ENCODE measurements around the gene TRPM6. TPM values are rescaled to one million over a fixed set of nuclear protein-coding genes. Genes with fewer than 3 reads are reported as not detected.

Gene TRPM6
- total RNA-seq, 1 donor, result under 0.01 TPM

DNA sequence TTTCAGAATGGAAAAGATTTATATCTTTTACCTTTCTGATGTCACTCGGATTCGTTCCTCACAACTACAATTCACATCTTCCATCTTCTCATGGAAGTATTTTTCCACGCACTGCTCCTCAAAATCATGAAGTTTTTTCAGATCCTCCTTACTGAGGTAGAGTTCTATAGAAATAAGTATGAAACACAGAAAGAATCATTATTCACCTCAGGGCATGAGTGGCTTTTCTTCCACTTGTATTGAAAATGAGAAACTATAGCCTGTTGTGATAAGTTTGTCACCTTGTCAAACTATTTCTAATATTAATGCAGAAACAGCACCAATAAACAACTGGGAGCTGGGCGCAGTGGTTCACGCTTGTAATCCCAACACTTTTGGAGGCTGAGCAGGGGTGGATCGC, 116.0 kb downstream of the TRPM6 start:
- Histone ChIP-seq H3K27me3 (ENCODE audit: insufficient read depth, low read length) (no peaks in the 10 kb centered on the region), H3K4me2 (ENCODE audit: insufficient read depth, low read length) (no peak overlapping the region), H4K20me1 (ENCODE audit: insufficient read depth, low read length) (no peaks in the 10 kb centered on the region), H3K4me3 (ENCODE audit: insufficient read depth, low read length) (no peak overlapping the region), H2AFZ (ENCODE audit: low read length) (no peak overlapping the region), H3K4me1 (ENCODE audit: insufficient read depth, low read length) (no peaks in the 10 kb centered on the region), H3K9me3 (ENCODE audit: low read depth, low read length) (no peaks in the 10 kb centered on the region), H3K36me3 (ENCODE audit: insufficient read depth, low read length) (no peaks in the 10 kb centered on the region), H3K27ac (ENCODE audit: low read depth, low read length) (no peak overlapping the region), H3K79me2 (ENCODE audit: insufficient read depth, low read length) (no peaks in the 10 kb centered on the region)
- DNase-seq (ENCODE audit: insufficient read length, low spot score, missing footprints), result no peak
- TF ChIP-seq, protein P1, sequence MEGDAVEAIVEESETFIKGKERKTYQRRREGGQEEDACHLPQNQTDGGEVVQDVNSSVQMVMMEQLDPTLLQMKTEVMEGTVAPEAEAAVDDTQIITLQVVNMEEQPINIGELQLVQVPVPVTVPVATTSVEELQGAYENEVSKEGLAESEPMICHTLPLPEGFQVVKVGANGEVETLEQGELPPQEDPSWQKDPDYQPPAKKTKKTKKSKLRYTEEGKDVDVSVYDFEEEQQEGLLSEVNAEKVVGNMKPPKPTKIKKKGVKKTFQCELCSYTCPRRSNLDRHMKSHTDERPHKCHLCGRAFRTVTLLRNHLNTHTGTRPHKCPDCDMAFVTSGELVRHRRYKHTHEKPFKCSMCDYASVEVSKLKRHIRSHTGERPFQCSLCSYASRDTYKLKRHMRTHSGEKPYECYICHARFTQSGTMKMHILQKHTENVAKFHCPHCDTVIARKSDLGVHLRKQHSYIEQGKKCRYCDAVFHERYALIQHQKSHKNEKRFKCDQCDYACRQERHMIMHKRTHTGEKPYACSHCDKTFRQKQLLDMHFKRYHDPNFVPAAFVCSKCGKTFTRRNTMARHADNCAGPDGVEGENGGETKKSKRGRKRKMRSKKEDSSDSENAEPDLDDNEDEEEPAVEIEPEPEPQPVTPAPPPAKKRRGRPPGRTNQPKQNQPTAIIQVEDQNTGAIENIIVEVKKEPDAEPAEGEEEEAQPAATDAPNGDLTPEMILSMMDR (IDR thresholded peaks at IDR 0.05; ENCODE audit: extremely low read depth, low read depth, low read length), result no peak

DNA sequence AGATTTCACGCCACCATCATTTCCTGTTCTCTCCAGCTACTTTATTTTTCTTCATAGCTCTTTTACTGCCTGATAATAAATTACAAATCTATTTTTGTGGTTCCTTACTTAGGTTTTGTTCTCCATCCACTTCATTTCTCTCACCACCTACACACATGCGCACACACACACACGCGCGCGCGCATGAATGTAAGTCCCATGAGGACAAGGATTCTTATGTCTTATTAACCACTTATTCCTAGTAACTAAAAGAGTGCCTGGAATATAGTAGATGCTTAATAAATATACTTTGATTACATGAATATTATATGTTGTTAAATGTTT, 116.5 kb downstream of the TRPM6 start:
- Histone ChIP-seq H3K4me2 (ENCODE audit: insufficient read depth, low read length) (no peak overlapping the region), H3K36me3 (ENCODE audit: insufficient read depth, low read length) (no peaks in the 10 kb centered on the region), H3K27ac (ENCODE audit: low read depth, low read length) (no peak overlapping the region), H2AFZ (ENCODE audit: low read length) (peak overlapping the region; percentile 33), H3K9me3 (ENCODE audit: low read depth, low read length) (no peaks in the 10 kb centered on the region), H3K4me3 (ENCODE audit: insufficient read depth, low read length) (no peak overlapping the region), H3K79me2 (ENCODE audit: insufficient read depth, low read length) (no peaks in the 10 kb centered on the region), H4K20me1 (ENCODE audit: insufficient read depth, low read length) (no peaks in the 10 kb centered on the region), H3K27me3 (ENCODE audit: insufficient read depth, low read length) (no peaks in the 10 kb centered on the region), H3K4me1 (ENCODE audit: insufficient read depth, low read length) (no peaks in the 10 kb centered on the region)
- DNase-seq (ENCODE audit: insufficient read length, low spot score, missing footprints), result no peak
- TF ChIP-seq, protein P1 (IDR thresholded peaks at IDR 0.05; ENCODE audit: extremely low read depth, low read depth, low read length), result no peak

DNA sequence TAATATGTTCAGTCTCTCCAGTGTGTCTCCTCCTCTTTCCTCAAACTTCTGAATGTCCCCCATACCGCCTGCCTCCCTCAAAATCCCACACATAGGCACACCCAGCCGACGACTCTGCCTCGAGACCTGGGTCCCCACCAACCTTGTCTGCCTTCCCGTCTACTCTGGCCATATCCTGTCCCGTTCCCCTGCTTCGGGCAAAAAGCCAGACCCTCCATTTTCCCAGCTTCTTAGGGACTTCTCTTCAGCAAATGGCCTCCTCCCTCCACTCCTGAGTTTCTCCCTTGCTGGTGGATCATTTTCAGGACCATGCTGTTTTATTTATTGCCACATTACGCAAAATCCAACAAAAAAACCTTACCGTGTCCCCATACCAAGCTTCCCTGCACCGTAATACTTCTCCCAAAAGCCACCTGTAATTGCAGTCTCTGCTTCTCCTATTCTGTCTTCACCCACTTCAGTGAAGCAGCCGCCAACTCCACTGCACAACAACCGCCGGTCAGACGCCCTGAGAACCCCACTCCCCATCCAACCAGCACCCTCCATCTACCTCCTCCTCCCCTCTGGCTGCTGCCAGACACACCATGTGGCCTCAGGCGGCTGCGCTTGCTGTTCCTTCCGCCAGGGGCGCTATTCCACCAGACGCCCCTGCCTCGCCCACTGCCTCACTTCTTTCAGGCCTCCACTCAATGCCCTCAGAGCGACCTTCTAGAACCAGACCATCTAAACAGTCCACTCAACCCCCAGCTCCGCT, 117.0 kb downstream of the TRPM6 start:
- Histone ChIP-seq H4K20me1 (ENCODE audit: insufficient read depth, low read length) (no peaks in the 10 kb centered on the region), H3K4me3 (ENCODE audit: insufficient read depth, low read length) (no peak overlapping the region), H3K9me3 (ENCODE audit: low read depth, low read length) (no peaks in the 10 kb centered on the region), H3K36me3 (ENCODE audit: insufficient read depth, low read length) (no peaks in the 10 kb centered on the region), H3K79me2 (ENCODE audit: insufficient read depth, low read length) (no peaks in the 10 kb centered on the region), H2AFZ (ENCODE audit: low read length) (peak overlapping the region; percentile 33), H3K27me3 (ENCODE audit: insufficient read depth, low read length) (no peaks in the 10 kb centered on the region), H3K27ac (ENCODE audit: low read depth, low read length) (no peak overlapping the region), H3K4me1 (ENCODE audit: insufficient read depth, low read length) (no peaks in the 10 kb centered on the region), H3K4me2 (ENCODE audit: insufficient read depth, low read length) (no peak overlapping the region)
- TF ChIP-seq, protein P1 (IDR thresholded peaks at IDR 0.05; ENCODE audit: extremely low read depth, low read depth, low read length), result peak; percentile 69
- no peak for DNase-seq (ENCODE audit: insufficient read length, low spot score, missing footprints)

DNA sequence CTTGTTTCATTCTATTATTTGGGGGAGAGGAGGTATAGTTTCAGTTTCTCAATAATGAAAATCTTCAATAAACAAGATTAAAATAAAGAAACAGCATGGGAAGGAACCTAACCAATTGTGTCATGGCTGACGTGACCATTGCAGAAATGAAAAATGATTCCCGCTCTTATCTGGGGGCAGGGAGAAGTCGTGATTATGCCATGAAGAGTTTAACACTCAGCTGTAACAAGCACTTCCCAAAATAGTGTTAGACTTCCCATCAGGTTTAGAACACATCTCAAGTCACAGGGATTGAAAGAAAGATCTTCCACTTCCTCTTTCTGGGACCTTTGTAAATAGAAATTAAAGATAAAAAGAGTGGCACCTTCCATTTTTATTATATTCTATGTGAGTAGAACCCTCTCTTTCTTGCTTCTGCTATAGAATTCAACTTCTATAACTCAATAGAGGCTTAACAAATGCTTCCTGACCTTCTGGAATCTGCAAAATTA, 122.2 kb downstream of the TRPM6 start:
- Histone ChIP-seq H3K27me3 (ENCODE audit: insufficient read depth, low read length) (no peaks in the 10 kb centered on the region), H3K4me1 (ENCODE audit: insufficient read depth, low read length) (peaks cover 6% of the 10 kb centered on the region), H3K4me3 (ENCODE audit: insufficient read depth, low read length) (no peak overlapping the region), H3K4me2 (ENCODE audit: insufficient read depth, low read length) (no peak overlapping the region), H3K79me2 (ENCODE audit: insufficient read depth, low read length) (no peaks in the 10 kb centered on the region), H3K27ac (ENCODE audit: low read depth, low read length) (no peak overlapping the region), H3K9me3 (ENCODE audit: low read depth, low read length) (no peaks in the 10 kb centered on the region), H2AFZ (ENCODE audit: low read length) (no peak overlapping the region), H4K20me1 (ENCODE audit: insufficient read depth, low read length) (no peaks in the 10 kb centered on the region), H3K36me3 (ENCODE audit: insufficient read depth, low read length) (no peaks in the 10 kb centered on the region)
- DNase-seq (ENCODE audit: insufficient read length, low spot score, missing footprints), result no peak
- TF ChIP-seq, protein P1 (IDR thresholded peaks at IDR 0.05; ENCODE audit: extremely low read depth, low read depth, low read length), result no peak

All from osteoblast (primary cell).